GM10266 (cell line): ENCODE data around the gene FILIP1L.

Experiments used
- DNase-seq: peaks from one replicate; pipeline ENCODE4 v3.0.0; 2012; ENCODE audit errors: extremely low spot score
- CTCF ChIP-seq: IDR thresholded peaks from 2 replicates; pipeline ENCODE4 v1.5.1; 2012; ENCODE audit warnings: mild to moderate bottlenecking, low read depth; ENCODE audit not compliant: control insufficient read depth, insufficient read depth; ENCODE audit errors: missing control alignments

FILIP1L gene

DNA sequence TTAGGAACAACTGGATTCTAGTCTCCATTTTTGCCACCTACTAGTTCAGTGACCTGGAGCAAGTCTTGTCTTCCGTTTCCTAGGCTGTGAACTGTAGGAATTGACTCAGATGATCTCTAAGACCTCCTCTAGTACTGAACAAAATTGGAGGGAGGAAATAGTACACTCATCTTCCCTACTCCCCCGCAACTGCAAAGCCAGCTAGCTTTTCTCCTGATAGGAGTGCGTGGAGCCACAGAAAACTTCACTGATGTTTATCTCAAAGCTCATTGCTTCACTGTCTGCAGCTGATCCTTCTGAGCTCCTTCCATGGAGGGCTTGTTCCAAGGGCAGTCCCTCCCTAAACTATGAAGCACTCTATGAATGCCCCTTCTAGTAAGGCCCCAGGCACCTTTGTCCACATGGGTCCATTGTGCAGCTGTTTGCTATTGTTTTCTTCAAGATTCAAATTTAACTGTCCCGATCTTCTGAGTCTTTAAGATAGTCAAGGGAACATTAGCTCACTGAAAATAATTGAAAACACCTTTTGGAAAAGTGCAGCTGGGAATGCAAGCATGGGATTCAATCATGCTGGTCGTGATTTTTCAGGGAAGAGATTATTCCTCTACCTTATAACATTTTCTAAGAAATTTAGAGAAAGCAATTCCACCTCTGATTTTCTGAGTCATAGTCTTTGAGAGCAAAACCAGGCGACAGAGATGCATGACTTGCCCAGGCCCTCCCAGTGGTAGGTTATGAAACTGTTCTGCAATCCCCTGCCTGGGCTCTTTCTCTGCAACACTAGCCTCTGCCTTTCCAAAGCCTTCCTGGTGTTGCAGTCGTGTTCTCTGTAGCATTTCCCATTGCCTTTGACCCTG, 24.3 kb downstream of the FILIP1L start:
- DNase-seq = no peak
- peak; percentile 39 for TF ChIP-seq CTCF

DNA sequence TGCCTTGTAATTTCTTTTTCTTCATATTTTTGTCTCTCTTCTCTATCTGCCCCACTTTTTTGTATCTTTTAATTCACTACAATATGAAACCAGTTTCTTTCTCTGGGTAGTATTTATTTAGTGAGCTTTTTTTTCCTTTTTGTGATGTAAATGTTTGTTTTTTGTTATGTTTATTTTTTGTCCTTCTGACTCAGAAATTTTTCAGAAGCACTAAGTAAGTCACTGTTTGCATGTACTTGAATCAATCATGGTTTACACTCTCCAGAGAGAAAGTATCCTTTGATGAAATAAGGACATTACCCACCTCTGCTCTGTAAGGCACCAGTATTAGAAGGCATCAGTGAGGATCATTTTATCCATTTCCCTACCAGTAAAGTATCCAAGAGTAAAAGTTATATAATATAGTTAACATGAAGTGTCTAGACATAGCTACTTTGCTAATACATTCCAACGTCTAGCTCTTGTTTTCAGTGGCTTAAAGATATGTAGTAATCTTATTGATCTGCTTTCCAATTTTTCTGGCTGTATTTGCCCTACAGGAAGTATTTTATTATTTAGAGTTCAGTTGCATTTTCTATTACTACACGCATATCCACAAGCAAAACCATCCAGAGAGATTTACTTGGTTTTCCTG, 25.4 kb downstream of the FILIP1L start:
- DNase-seq = no peak
- TF ChIP-seq CTCF = no peak

DNA sequence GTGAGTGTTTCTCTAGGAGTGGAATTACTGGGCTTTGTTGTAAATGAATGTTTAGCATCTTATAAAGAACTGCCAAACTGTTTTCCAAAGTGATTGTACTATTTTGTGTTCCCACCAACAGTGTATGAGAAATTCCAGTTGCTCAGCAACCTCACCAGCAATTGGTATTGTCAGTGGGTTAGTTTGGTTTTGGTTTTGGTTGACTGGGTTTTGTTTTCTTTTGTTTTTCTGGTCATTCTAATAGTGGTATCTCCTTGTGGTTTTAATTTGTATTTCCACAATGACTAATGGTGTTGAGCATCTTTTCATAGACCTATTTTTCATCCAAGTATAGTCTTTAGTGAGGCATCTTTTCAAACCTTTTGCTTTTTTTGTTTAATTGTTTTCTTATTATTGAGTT, 27.1 kb downstream of the FILIP1L start:
- TF ChIP-seq CTCF = no peak
- no peak for DNase-seq

- DNase-seq = no peak
- TF ChIP-seq CTCF = no peak
Measured at GRCh38 chr3:100086401-100086800, 27.9 kb downstream of the FILIP1L start.

DNA sequence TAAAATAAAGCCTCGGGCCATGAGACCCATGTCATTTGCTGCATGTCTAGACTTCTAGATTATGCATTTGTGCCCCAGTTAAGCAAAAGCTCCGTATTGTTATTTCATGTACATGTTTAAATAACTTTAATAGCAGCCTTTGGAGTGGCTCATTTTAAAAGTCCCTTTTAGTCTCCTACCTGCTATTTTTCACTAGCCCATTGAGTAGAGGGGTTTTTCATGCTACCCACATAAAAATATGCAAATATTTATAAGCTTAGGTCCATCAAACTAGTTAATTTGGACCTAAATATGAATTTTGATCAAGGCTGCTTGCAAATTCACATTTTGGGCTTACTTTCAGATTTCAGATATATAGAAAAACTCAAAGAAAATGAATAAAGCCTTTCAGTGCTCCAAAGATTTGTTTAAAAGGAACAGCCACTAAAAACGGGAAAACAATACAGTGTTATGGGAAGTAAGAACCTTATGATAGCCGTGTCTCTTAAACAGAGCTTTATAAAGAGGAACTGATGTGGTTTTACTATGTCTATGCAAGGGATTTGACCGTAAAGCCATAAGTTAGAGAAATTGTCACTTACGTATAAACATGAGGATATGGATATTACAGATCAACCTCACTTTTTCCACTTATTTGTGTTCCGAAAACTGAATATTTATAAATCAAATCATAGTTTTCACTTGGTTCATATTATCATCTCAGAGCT, 30.0 kb downstream of the FILIP1L start:
- DNase-seq = no peak
- TF ChIP-seq CTCF = no peak

GRCh38 chr3:100083209-100083608, 31.1 kb downstream of the FILIP1L start:
- no peak for DNase-seq
- TF ChIP-seq CTCF = no peak

DNA sequence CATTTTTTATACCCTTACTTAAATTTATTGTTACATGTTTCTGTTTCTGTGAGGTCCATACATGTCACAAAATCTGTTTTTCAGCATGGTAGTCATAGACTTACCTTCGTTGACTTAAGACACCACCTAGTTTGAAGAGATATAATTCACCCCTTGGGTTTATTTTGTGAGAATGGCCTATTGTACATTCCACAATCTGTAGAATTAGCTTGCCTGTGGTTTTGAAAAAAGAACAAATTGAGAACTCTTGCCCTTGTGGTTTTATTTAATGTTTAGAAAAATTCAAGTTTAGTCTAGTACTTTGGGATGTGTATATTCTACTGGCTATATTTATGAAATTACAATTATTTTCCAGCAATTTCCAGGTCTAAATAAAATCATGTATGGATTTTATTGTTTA, 31.6 kb downstream of the FILIP1L start:
- no peak for DNase-seq
- no peak for TF ChIP-seq CTCF
